ENCODE data around the gene ADM5.

- no peak for TF ChIP-seq CTCF (IDR thresholded peaks at IDR 0.05)
- TF ChIP-seq POLR2A (IDR thresholded peaks at IDR 0.05) = no peak
Observed at GRCh38 chr19:49657493-49658138, 31.8 kb upstream of the ADM5 start.

Measured in thyroid gland (tissue), 4 donors.